Measurements from ENCODE around the gene BRMS1L. TPM values are rescaled to one million over a fixed set of nuclear protein-coding genes. Genes with fewer than 3 reads are reported as not detected.

The BRMS1L gene, protein sequence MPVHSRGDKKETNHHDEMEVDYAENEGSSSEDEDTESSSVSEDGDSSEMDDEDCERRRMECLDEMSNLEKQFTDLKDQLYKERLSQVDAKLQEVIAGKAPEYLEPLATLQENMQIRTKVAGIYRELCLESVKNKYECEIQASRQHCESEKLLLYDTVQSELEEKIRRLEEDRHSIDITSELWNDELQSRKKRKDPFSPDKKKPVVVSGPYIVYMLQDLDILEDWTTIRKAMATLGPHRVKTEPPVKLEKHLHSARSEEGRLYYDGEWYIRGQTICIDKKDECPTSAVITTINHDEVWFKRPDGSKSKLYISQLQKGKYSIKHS
- total RNA-seq, result 3.0 and 5.1 TPM in 2 replicates

DNA sequence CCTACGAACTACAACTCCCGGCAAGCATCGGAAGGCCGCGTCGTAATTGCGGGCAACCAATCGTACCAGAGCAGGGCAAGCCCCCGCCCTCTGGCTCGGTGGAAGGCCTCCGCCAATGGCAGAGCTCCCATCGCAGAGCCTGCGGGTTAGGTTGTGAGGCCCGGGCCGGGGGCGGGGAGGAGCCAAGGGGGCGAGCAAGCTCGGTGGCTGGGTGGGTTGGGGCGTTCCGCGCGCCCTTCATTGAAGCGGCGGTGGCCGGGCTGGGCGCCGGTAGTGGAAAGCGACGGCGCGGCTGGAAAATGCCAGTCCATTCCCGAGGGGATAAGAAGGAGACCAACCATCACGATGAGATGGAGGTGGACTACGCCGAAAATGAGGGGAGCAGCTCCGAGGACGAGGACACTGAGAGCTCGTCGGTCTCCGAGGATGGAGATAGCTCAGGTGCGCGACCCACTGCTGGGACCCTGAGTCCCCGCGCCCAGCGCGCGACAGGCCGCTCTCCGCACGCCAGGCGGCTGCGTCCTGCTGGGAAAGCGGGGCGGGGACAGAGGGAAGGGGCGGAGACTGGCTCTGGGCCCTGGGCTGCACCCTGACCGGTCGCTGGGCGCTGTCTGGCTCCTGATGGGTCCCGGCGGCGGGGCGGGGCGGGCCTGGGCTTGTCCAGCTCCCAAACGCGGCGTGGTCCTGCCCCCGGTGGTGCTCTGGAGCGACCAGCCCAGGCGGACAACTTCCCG lies at the start of gene BRMS1L:
BRMS1L (plus strand) TSS at position 121 of the 734 bp plus-strand sequence; CDS start at position 300, 179 bp downstream.

DNA sequence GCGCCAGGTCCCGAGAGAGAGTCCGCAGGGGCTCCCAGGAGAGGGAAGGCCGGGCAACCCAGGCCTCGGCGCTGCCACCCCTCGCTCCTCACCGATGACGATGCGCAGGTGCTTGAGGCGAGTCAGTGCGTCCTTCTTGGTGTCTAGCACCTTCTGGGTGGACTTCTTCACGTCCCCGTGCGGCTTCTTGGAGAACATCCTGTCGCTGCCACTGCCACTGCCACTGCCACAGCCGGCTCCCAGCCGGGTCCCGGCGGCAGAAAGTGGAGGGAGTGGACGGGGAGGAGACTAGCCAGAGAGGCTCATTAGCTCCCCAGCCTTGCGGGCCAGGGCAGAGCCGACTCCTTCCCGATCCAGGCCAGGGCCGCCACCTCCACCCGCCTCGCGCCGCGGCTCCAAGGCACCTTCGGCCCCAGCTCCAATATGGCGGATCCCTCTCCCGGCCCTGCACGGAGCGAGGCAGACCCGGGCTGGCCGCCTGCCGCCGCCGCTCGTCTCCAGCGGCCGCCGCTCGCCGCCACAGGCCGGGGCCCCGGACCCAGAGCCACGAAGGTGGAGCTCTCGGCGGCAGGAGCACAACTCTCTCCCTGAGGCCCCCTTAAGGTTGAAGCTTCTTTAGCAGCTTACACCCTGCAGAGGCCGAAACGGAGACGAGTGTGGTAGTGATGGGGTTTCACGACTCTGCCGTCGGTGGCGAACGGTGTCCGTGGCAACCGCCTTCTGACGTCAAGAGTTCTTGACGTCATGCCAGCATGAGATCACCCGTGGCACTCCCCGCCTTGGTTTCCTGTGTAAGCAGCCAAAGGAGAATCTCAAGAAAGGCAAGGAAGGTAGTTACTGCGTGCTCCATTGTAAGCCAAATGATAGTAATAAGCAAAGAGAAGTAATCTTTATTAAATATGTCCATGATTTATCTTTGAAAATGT lies 17.2 kb upstream of the BRMS1L start, which contains the start of gene RALGAPA1:
RALGAPA1 (minus strand) TSS at position 658 of the 926 bp plus-strand sequence; CDS start at position 198, 460 bp downstream.

Other genes starting within 250 kb of the BRMS1L start
- gene RALGAPA1, start 17.0 kb upstream of the BRMS1L start, total RNA-seq, result 31.3 and 45.7 TPM in 2 replicates